Small intestine (tissue), 16 donors: ENCODE measurements around the gene NPIPB8. TPM values are rescaled to one million over a fixed set of nuclear protein-coding genes. Genes with fewer than 3 reads are reported as not detected.
"Not testable (repeated sequence)": the region's sequence is repeated elsewhere in the genome, so short reads cannot be mapped to it uniquely, and the experiment has no call there.

Experiments
- DNase-seq, 2 donors: peaks; one replicate each; pipeline versions ENCODE4 v3.0.0 to v3.0.0-alpha.2; 2013
- FAIRE-seq: peaks from 2 replicates; lab custom pipeline; 2012; peaks lifted over from hg19 to GRCh38; lab: Jason Lieb, UNC
- H3K27ac ChIP-seq, 3 donors: one replicate each; pipeline ENCODE4 v1.5.1; 2013; ENCODE audit warnings: low read length in 2 of 3, mild to moderate bottlenecking in 2 of 3, control low read depth in 1 of 3, inconsistent platforms in 1 of 3, low read depth in 1 of 3, moderate library complexity in 1 of 3
- H3K27me3 ChIP-seq, 3 donors: one replicate each; pipeline ENCODE4 v1.6.1; 2013; ENCODE audit warnings: low read length in 3 of 3, inconsistent platforms in 1 of 3; ENCODE audit not compliant: control insufficient read depth in 3 of 3, insufficient read depth in 3 of 3
- H3K36me3 ChIP-seq, 3 donors: one replicate each; pipeline ENCODE4 v1.6.1; 2013; ENCODE audit warnings: low read length in 3 of 3, inconsistent platforms in 1 of 3, low read depth in 1 of 3, mild to moderate bottlenecking in 1 of 3, moderate library complexity in 1 of 3; ENCODE audit not compliant: control insufficient read depth in 3 of 3, insufficient read depth in 2 of 3
- H3K4me1 ChIP-seq, 3 donors: one replicate each; pipeline ENCODE4 v1.6.1; 2013; ENCODE audit warnings: low read length in 2 of 3, inconsistent platforms in 1 of 3, low read depth in 1 of 3, mild to moderate bottlenecking in 1 of 3, moderate library complexity in 1 of 3; ENCODE audit not compliant: control insufficient read depth in 3 of 3, insufficient read depth in 2 of 3
- H3K4me3 ChIP-seq, 3 donors: one replicate each; pipeline ENCODE4 v1.5.1; 2013; ENCODE audit warnings: low read length in 3 of 3, control low read depth in 1 of 3, inconsistent platforms in 1 of 3, low read depth in 1 of 3, mild to moderate bottlenecking in 1 of 3, moderate library complexity in 1 of 3
- H3K9me3 ChIP-seq, 2 donors: one replicate each; pipeline ENCODE4 v1.6.1; 2013; ENCODE audit warnings: low read depth in 1 of 2, low read length in 1 of 2; ENCODE audit not compliant: control insufficient read depth in 2 of 2, insufficient read depth in 1 of 2
- WGBS, 3 donors: extraction: QIAGEN DNeasy Blood & Tissue Kit; methylation state at CpG; one replicate each; pipeline ENCODE4 v1.1.7; 2013; 5-methylcytosine and 5-hydroxymethylcytosine counted together
- long read RNA-seq, 10 donors: transcript quantifications; one replicate each; lab custom pipeline, GENCODE V29; 2026
- polyA plus RNA-seq, 4 donors: library from polyadenylated mRNA; stranded (reverse) in 3 of 4; unstranded in 1 of 4; fragments of 200-250 nt in 3 of 4; fragments of 120-200 nt in 1 of 4; gene quantifications; one replicate each; pipeline versions ENCODE4 v1.2.1 to v1.2.3, GENCODE V29; 2013
- donor health status: healthy with polysubstance abuse.
- donor health status: control.
- donor health status: control.
- donor health status: Bipolar disorder and iron deficiency.
- donor health status: healthy.

NPIPB8 gene
- polyA plus RNA-seq: 1 to 10 TPM in 1 of 4 donors, under 1 TPM in 1, not detected in 2; 0.03 to 2.2 TPM
- long read RNA-seq, donor 1: 0 reads
- long read RNA-seq, donor 2: 0 reads
- long read RNA-seq, donor 3: 0 reads
- long read RNA-seq, donor 4: 0 reads
- long read RNA-seq, donor 5: 0 reads
- long read RNA-seq, donor 6: 0 reads
- long read RNA-seq, donor 7: 0 reads
- long read RNA-seq, donor 8: 0 reads
- long read RNA-seq, donor 9: 0 reads
- long read RNA-seq, donor 10: 0 reads

DNA sequence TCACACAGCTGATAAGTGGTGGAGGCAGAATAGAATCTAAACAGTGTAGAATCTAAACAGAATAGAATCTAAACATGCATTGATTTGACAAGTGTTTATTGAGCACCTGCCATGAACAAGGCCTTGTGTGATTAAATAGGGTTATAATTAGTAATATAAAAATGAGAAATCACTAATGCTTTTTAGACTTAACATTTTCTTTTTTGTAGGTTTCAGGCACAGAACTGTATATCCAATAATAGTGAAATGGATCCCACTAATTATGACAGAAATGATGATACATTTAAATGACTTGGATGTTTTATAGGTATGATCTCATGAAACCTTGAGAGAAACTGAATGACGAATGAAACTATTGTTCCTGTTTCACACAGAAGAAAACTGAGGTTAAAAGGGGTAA is at the start of gene NPIPB8:
NPIPB8 (plus strand) TSS at position 301 of the 400 bp plus-strand sequence. CDS start 296 bp downstream, outside the sequence.
- WGBS, 3 donors: no CpG with 5 or more reads among the region's 1 CpG

DNA sequence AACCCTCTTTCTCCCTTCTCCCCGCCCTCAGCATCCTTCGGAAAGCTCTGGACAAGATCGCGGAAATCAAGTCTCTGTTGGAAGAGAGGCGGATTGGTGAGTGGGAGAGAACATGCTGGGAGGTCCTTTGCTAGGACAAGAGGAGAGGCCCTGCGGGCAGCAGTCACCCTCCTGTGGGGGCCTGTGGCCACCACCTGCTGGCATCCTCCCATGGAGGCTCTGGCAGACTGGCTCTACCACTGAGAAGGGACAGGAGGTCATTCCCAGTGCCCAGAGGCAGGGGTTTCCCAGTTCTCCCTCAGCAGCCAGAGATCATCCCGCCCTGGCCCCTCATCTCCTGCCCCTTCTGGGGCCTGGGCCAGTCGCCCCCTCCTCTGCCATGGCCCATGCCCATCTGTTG is 48.8 kb upstream of the NPIPB8 start:
- Histone ChIP-seq H3K36me3 (peaks cover 10 to 82% (median 11%) of the 10 kb centered on the region in 3 donors), H3K9me3 (no peaks in the 10 kb centered on the region), H3K4me3 (no peak overlapping the region), H3K27me3 (no peaks in the 10 kb centered on the region), H3K27ac (no peak overlapping the region), H3K4me1 (peaks cover 0 to 3% (median 0%) of the 10 kb centered on the region in 3 donors)
- DNase-seq (no peak), FAIRE-seq (no peak)
- WGBS, 3 donors: 96 to 97% (median 97%) methylated on average over 8 of the region's 8 CpGs

More for the DNA sequence above, at the start of gene NPIPB8:
- not testable (repeated sequence) for H3K9me3 ChIP-seq, H3K4me1 ChIP-seq, H3K4me3 ChIP-seq, DNase-seq, H3K27me3 ChIP-seq, H3K36me3 ChIP-seq, H3K27ac ChIP-seq, FAIRE-seq

DNA sequence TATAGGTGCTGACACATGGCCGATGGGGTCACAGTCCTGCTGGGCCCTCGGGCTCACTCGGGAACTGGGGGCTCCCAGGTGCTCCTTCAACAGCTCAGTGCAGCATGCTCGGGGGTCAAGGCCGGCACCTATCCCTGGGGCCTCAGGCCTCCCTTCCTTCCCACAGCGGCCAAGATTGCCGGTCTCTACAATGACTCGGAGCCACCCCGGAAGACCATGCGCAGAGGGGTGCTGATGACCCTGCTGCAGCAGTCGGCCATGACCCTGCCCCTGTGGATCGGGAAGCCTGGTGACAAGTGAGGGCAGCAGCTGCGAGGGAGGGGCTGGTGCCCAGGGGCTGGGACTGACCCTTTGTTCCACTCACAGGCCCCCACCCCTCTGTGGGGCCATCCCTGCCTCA is 47.9 kb upstream of the NPIPB8 start:
- Histone ChIP-seq H3K4me1 (peaks cover 0 to 3% (median 0%) of the 10 kb centered on the region in 3 donors), H3K27ac (no peak overlapping the region), H3K27me3 (no peaks in the 10 kb centered on the region), H3K9me3 (no peaks in the 10 kb centered on the region), H3K36me3 (peaks cover 10 to 82% (median 11%) of the 10 kb centered on the region in 3 donors), H3K4me3 (no peak overlapping the region)
- 91 to 96% (median 92%) methylated on average over 11 to 13 of the region's 13 CpGs for WGBS, 3 donors
- no peak for FAIRE-seq
- DNase-seq: no peak

DNA sequence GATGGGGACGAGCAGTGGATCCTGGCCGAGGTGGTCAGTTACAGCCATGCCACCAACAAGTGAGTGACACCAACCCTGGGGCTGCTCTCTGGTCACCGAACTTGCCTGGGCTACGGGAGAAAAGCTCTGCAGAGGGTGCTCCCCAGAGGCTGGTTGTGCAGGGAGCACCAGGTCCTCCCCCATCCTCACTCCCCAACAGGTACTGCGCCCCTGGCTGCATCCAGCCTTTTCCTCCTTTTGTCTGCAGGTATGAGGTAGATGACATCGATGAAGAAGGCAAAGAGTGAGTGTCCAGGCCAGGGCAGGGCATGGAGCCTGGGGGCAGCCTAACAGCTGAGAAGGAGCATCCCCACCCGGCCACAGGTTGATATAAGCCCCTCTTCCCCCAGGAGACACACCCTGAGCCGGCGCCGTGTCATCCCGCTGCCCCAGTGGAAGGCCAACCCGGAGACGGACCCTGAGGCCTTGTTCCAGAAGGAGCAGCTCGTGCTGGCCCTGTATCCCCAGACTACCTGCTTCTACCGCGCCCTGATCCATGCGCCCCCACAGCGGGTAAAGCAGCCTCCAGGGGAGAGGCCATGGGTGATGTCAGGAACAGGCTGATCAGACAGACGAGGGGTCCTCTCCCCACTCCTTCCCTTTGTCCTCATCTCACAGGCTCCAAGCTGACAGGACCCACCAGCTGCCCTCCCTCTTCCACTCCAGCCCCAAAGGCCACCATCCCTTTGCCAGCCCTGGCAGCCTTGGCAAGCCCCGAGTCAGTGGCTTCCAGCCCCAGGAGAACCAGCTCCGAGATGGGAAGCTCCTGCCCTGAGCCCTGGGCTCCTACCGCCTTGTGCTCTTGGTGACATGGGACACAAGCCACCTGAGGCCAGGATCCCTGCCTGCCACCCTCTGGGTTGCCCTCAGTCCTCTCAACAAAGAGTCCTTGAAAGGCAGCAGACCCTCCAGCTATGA is 47.2 kb upstream of the NPIPB8 start:
- DNase-seq: no peak
- no peak for FAIRE-seq
- H3K4me3 ChIP-seq: no peak overlapping the region
- no peak overlapping the region for H3K27ac ChIP-seq
- H3K9me3 ChIP-seq: no peaks in the 10 kb centered on the region
- peaks cover 0 to 6% (median 0%) of the 10 kb centered on the region in 3 donors for H3K4me1 ChIP-seq
- 90 to 94% (median 92%) methylated on average over 18 to 22 of the region's 22 CpGs for WGBS, 3 donors
- no peaks in the 10 kb centered on the region for H3K27me3 ChIP-seq
- H3K36me3 ChIP-seq: peaks cover 10 to 74% (median 11%) of the 10 kb centered on the region in 3 donors

- FAIRE-seq: no peak
- Histone ChIP-seq H3K4me1 (peaks cover 0 to 11% (median 0%) of the 10 kb centered on the region in 3 donors), H3K9me3 (no peaks in the 10 kb centered on the region), H3K36me3 (peaks cover 10 to 71% (median 11%) of the 10 kb centered on the region in 3 donors), H3K27me3 (no peaks in the 10 kb centered on the region), H3K4me3 (no peak overlapping the region), H3K27ac (no peak overlapping the region)
- 86 to 93% (median 93%) methylated on average over 6 of the region's 6 CpGs for WGBS, 3 donors
- DNase-seq: no peak
These were observed 46.5 kb upstream of the NPIPB8 start for GRCh38 chr16:28591355-28591754.

- WGBS, 3 donors: 85 to 93% (median 92%) methylated on average over 5 of the region's 5 CpGs
These were observed 45.4 kb upstream of the NPIPB8 start for GRCh38 chr16:28592511-28592910.

GRCh38 chr16:28592979-28593553 is 44.8 kb upstream of the NPIPB8 start:
- Histone ChIP-seq H3K36me3 (peaks cover 6 to 61% (median 11%) of the 10 kb centered on the region in 3 donors), H3K9me3 (no peaks in the 10 kb centered on the region), H3K27ac (no peak overlapping the region), H3K4me1 (peaks cover 0 to 22% (median 2%) of the 10 kb centered on the region in 3 donors), H3K27me3 (no peaks in the 10 kb centered on the region), H3K4me3 (no peak overlapping the region)
- DNase-seq: no peak
- FAIRE-seq: no peak
- WGBS, 3 donors: 89 to 94% (median 92%) methylated on average over 12 to 13 of the region's 13 CpGs

More at GRCh38 chr16:28592511-28592910, 45.4 kb upstream of the NPIPB8 start:
- Histone ChIP-seq H3K27ac (no peak overlapping the region), H3K4me1 (peaks cover 0 to 20% (median 0%) of the 10 kb centered on the region in 3 donors), H3K27me3 (no peaks in the 10 kb centered on the region), H3K9me3 (no peaks in the 10 kb centered on the region), H3K4me3 (no peak overlapping the region), H3K36me3 (peaks cover 7 to 66% (median 11%) of the 10 kb centered on the region in 3 donors)
- DNase-seq (no peak), FAIRE-seq (no peak)

DNA sequence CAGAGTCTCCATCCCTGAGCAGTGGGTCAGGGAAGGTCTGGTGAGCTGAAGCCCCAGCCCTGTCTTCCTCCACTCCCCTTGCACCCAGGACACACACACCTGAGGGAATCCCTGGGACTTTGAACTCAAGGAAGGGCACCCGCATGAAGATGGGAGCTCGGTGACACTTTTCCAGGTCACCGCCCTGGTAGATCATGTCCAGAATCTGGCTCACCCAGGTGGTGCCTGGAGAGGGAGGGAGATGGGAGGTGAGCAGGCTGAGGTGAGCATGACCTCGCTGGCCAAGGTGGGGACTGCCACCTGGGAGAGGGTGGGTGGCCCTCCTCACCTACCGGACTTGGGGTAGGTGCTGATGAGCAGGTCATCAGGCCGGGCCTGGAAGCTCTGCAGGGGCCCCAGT is 42.4 kb upstream of the NPIPB8 start:
- DNase-seq: peak in 1 of 2 donors; percentile 51
- 65 to 78% (median 69%) methylated on average over 4 to 6 of the region's 6 CpGs for WGBS, 3 donors
- Histone ChIP-seq H3K36me3 (peaks cover 3 to 41% (median 4%) of the 10 kb centered on the region in 3 donors), H3K4me1 (peaks cover 0 to 28% (median 2%) of the 10 kb centered on the region in 3 donors), H3K4me3 (peak overlapping the region in 1 of 3 donors; percentile 16)
- not testable (repeated sequence) for H3K9me3 ChIP-seq, H3K27ac ChIP-seq, FAIRE-seq, H3K27me3 ChIP-seq
